ENCODE results near the gene RABAC1.

RABAC1 gene

DNA sequence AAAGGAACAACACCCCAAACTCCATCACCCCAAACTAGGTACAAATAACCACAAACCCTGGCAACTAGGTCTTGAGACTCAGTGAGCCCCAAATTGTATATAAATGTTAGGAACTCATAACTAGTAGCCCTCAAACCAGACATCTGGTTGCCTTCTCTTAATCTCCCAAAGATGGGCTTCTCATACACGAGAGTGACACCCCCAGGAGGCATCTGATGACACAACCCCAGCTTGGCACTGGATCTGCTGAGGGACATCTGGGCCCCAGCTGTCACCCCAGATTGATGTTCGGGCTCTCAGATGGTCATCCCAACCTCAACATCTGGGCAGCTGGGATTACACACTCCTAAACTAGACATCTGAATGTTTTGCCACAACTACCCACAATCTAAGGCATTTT is 14.8 kb downstream of the RABAC1 start:
- TF ChIP-seq GATA3 (IDR thresholded peaks at IDR 0.05; ENCODE audit: low read depth, low read length) (no peak), GATA2 (IDR thresholded peaks at IDR 0.05; ENCODE audit: low read depth, low read length) (no peak)

DNA sequence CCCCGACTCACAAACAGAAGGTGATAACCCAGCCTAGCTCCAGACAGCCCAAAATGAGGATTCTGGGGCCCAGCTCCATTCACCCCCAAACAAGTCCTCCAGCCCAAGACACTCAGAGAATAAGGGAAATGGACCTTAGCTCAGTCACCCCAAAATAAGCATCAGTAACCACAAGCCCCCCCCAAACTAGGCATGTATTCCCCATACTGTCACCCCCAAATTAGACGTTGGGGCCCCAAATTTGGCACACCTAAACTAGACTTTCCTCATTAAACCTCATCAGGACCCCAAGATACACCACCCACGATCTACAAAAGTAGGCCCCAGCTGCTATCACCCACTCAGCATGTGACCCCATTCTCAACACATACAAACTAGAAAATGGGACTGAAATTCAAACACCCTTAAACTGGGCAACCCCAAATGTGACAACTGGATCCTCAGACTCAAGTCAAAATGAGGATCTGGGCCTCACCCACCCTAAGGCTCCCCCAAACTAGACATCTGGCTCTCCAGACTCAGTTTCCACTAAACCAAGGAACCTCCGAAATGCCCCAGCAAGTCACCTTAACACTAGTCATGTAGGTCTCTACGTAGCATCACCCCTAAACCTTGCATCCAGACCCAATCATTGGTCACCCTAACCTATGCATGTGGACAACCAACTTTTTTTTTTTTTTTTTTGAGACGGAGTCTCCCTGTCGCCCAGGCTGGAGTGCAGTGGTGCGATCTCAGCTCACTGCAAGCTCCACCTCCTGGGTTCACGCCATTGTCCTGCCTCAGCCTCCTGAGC is 17.5 kb downstream of the RABAC1 start:
- no peak for TF ChIP-seq GATA3 (IDR thresholded peaks at IDR 0.05; ENCODE audit: low read depth, low read length)
- no peak for TF ChIP-seq GATA2 (IDR thresholded peaks at IDR 0.05; ENCODE audit: low read depth, low read length)

DNA sequence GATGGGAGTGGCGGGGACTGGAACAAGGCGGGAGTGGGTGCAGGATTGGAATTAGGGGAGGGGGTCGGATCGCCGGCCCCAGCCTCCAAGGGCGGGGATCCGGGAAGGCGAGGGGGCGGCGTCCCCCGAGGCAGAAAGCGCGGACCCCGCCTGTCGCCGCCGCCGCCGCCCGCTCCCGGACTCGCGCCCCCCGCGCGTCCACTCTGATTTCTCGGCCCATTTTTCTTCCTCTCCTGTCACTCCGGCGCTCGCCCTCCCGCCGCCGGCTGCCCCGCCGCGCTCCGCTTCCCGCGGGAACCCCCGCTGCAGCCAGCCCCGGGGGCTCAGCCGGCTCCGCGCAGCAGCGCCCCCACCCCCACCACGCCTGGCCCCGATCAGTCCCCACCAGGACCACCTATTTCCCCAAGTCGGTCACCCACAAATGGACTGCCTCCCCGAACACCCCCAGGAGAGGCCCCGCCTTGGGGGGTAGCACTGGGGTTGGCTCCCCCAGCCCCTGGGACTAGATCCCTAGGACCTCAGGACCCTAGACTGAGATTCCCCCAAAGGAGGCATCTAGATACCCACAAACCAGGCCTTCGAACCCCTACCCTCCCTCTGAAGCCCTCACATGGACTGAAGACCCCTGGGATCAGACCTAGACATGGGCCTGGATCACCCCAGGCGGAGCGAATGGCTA is 18.3 kb downstream of the RABAC1 start:
- TF ChIP-seq GATA2 (IDR thresholded peaks at IDR 0.05; ENCODE audit: low read depth, low read length) (no peak), GATA3 (IDR thresholded peaks at IDR 0.05; ENCODE audit: low read depth, low read length) (no peak)

DNA sequence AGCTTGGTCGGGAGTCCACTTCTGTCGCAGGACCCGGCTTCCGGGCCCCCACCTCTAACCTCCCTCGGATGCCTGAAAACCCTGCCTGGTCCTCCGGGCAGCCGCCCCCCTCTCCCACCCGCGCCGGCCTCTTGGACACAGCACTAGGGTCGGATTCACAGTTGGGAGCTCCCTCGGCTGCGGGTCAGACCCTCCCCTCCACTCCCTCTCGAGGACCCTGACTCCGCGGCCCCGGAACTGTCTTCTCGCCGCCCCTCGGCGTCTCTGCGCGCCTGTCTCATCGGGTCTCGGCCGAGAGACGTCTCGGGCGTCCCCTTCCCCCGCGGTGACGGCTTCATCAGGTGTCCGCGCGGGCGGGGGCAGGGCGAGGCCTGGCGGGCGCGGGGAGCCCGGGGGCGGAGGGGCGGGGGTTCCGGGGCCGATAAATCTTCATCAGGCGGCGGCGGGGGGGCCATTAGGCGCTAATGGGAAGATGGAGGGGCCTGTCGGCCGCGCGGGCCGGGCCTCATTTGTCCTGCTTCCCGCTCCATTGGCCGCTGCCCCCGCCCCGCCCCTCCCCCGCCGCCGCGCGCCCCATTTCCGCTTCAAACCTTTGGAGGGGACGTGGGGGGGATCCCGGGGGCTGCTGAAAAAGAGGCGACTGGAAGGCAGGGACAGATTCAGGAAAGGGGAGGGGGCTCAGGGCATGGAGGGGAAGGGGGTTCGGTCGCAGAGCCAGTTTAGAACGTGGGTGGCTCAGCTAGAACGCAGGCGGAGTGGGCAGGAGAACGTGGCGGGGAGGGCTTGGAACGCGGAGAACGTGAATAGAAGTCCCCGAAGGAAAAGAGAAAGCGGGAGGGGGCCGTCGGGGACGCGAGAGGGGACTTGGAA is 19.0 kb downstream of the RABAC1 start:
- no peak for TF ChIP-seq GATA2 (IDR thresholded peaks at IDR 0.05; ENCODE audit: low read depth, low read length)
- no peak for TF ChIP-seq GATA3 (IDR thresholded peaks at IDR 0.05; ENCODE audit: low read depth, low read length)

DNA sequence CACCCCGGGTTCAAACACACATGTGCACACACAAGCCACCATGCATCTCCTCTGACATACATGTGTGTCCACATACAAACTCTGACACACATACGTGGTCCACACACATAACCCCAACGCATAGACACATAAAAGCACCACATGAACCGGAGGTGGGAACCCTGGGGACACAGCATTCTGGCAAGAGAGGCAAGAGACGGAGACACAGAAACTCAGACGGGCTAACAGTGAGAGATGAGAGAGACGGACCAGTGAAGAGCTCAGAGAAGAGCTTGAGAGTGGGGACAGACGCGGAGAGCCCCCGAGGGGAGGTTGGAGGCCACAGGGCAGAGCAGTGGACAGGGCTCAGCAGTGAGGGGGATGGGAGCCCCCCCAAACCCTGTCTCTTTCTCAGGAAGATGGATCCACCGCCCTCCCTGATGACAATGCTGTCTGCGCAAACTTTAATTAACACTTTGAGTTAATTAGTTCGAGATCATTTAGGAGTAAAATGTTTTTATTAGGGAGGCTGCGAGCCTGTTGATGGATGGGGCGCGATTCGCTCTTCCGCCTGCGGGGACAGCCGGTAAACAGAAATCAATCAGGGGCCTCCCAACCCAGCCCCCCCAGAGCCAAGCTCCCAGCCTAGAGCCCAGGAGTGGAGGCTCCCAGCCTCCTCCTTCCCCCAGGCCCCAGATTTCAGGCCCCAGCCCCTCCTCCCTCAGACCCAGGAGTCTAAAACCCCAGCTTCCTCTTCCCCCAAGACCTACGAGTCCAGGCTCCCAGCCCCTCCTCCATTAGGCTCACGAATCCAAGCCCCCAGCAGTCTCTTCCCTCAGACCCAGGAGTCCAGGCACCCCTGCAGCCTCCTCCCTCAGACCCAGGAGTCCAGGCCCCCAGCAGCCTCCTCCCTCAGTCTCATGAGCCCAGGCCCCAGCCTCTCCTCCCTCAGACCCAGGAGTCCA is 21.3 kb downstream of the RABAC1 start:
- no peak for TF ChIP-seq GATA2 (IDR thresholded peaks at IDR 0.05; ENCODE audit: low read depth, low read length)

DNA sequence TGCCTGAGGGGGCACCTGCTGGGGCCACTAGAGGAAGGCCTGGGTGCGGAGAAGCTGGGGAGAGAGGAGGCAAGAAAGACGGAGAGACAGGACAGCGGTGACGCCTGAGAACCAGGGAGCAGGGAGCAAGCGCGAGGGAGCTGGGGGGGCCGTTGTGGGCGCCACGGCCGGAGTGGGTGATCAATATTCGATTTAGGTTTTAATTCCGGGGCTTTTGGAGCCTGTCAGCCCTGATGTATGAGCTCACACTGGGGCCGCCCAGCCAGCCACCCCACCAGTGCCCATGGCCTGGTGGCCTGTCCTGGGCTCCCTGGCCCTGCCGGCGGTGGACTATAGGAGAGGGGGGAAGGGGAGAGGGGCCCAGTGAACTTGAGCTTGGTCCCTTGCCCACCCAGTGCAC is 22.2 kb downstream of the RABAC1 start:
- TF ChIP-seq GATA2 (IDR thresholded peaks at IDR 0.05; ENCODE audit: low read depth, low read length) (no peak), GATA3 (IDR thresholded peaks at IDR 0.05; ENCODE audit: low read depth, low read length) (no peak)

DNA sequence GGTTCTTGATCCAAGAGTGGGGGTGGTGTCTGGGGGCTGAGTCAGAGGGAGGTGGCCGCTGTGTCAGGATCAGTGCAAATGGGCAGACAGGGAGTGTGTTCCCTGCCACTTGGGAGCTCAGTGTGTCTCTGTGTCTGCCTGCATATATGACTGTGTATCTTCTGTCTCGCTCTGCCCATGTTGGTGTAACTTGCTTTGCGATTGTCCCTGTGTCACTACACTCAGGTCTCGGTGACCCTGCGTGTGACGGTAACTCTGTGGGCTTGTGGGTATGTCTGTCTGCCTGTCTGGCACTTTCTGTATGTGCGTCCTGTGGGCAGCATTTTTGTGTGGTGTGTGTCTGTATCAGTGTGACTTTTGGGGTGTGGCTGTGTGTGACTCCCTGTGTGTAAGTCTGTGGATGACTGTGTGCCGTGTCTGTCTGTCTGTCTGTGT is 22.7 kb downstream of the RABAC1 start:
- TF ChIP-seq GATA3 (IDR thresholded peaks at IDR 0.05; ENCODE audit: low read depth, low read length) (no peak), GATA2 (IDR thresholded peaks at IDR 0.05; ENCODE audit: low read depth, low read length) (no peak)

DNA sequence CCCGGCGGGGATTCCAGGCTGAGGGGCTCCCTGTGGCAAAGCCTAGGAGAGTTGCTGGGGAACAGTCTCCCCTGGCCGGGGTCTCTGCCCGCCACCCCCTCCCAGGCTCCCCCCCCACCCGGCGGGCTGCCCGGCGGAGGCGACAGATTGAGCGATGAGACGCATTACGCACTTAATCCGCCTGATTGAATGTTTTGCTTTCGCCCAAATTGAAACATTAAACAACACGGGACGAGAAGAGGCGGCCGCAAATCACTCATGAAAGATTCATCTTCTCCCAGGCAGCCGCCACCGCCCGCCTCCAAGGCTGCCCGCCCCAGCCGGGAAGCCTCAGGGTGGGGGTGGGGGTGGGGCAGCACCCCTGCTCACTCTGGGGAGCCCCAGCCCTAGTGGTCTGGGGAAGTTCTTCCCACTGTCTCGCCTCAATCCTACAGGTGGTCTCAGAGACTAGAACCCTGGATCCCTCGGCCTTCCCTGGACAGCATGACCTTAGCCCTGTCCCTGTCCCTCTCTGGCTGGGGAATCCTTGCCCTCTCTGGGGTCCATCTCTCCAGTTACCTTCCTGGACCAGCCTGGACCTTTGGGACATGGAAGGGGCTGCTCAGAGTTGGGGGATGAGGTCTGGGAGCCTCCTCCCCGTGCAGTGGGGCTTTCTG is 23.2 kb downstream of the RABAC1 start:
- TF ChIP-seq GATA2 (IDR thresholded peaks at IDR 0.05; ENCODE audit: low read depth, low read length) (no peak), GATA3 (IDR thresholded peaks at IDR 0.05; ENCODE audit: low read depth, low read length) (no peak)

DNA sequence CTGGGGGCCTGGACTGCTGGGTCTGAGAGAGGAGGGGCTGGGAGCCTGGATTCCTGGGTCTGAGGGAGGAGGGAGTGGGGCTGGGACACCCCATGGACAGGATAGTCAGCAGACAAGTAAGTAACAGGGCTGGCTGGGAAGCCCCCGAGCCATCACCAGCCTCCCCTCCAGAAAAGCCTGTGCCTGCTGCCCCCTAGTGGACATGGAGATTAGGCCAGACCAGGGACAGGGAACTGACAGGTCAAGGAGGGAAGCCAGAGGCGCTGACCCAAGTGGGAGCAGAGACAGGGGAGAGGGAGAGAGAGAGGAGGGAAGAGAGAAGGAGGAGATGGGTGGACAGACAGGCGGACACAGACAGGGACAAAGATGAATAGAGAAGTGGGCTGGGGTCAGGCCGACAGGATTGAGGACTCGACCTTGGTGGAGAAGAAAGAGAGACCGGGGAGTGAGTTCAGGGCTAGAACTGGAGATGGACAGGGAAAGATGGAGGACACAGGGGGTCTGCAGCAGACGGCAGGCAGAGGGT is 24.2 kb downstream of the RABAC1 start:
- TF ChIP-seq GATA2 (IDR thresholded peaks at IDR 0.05; ENCODE audit: low read depth, low read length), result no peak
- TF ChIP-seq GATA3 (IDR thresholded peaks at IDR 0.05; ENCODE audit: low read depth, low read length), result no peak

DNA sequence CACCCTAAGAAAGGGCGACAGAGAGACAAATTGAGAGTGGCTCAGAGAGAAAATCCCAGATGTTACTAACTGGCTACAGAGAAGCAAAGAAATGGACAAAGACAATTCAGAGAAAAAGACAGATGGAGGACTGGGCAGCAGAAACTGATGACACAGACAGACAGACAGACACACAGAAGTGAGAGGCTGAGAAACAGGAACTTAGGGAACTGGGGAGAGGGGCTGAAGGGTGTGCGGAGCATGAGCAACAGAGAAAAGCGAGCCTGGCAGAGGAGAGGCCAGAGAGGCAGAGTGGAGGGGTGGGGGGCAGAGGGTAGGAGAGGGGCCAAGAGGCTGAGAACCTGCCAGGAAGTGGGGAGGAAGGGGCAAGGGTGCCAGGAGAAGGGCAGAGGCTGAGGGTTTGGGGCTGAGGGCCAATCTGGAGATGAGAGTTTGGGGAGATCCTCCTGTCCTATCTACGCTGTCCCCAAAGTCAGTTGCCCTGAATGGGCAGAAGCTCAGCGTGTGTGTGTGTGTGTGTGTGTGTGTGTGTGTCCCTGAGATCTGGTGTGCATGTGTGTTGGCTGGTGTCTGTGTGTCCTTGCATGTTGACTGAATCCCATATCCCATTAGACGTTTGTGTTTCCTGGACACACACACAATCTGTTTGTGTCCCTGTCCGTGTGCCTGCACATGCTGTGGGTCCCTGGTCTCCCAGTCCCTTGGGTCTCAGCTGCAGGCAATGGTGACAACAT is 25.3 kb downstream of the RABAC1 start:
- TF ChIP-seq GATA3 (IDR thresholded peaks at IDR 0.05; ENCODE audit: low read depth, low read length), result no peak
- no peak for TF ChIP-seq GATA2 (IDR thresholded peaks at IDR 0.05; ENCODE audit: low read depth, low read length)

DNA sequence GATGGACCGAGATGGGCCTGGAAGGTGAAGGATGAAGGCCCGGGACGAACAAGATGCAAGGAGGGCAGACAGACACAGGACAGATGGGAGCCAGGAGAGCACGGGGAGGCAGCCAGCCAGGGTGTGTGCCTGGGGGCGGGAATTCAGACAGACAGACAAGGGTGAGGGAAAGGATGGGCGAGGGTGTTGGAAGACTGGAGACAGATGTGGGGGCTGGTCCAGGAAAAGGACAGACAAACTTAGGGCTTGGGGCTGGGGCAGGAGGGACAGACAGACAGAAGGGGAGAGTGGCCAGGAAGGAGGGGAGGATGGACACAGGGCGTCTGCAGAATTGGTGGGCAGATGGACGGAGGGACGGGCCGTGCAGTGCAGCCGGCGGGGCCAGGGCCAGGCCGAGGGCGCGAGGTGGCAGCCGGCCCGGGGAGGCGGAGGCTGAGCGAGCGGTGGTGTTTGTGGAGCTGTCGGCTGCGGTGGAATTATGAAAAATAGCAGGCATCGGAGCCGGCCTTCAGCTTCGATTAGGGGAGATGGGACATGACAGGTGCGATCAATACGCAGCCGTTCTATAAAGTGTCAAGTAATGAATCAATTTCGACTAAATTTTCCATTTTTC is 26.3 kb downstream of the RABAC1 start:
- TF ChIP-seq GATA3 (IDR thresholded peaks at IDR 0.05; ENCODE audit: low read depth, low read length), result no peak
- TF ChIP-seq GATA2 (IDR thresholded peaks at IDR 0.05; ENCODE audit: low read depth, low read length), result no peak

DNA sequence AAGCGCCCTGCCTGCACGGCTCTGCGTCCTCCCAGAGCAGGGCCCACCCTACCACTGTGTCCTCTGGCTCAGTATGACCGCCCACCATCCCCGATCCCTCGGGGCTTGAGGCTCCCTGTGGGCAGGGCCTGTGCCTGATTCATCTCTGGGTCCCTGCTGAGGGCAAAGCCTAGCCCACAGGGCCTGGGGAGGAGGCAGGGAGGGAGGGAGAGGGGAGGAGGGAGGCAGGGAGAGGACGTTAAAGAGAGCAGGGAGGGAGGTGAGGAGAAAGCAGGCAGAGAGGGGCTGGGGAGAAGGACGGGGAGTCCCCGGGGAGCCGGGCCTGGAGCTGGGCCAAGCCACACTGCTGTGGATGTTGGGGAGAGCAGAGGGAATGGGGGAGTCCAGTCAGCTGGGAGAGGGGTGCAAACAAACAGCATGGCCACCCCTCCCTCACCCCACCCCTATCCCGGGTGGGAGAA is 26.8 kb downstream of the RABAC1 start:
- TF ChIP-seq GATA2 (IDR thresholded peaks at IDR 0.05; ENCODE audit: low read depth, low read length) (no peak), GATA3 (IDR thresholded peaks at IDR 0.05; ENCODE audit: low read depth, low read length) (no peak)

Measured in SH-SY5Y (cell line).